COLO829 (cell line): ENCODE measurements around the gene STRADA.
A peak's percentile ranks its signal among the peaks of the same experiment; 100 is the strongest.

Experiments
- DNase-seq: peaks from one replicate; pipeline ENCODE4 v3.0.0; 2012; ENCODE audit warnings: low spot score

The STRADA gene

GRCh38 chr17:63741408-63742173 lies at the start of gene STRADA:
TSS of gene STRADA (minus strand) at chr17:63741799. CDS start at chr17:63728369, 13,430 bp downstream.
- DNase-seq, result peak; percentile 96

GRCh38 chr17:63790057-63790456 lies 48.5 kb upstream of the STRADA start:
- no peak for DNase-seq

GRCh38 chr17:63786971-63787711 lies 45.5 kb upstream of the STRADA start:
- no peak for DNase-seq

- DNase-seq, result no peak
These were observed 44.5 kb upstream of the STRADA start for GRCh38 chr17:63786117-63786516.

- peak; percentile 93 for DNase-seq
These were observed 44.0 kb upstream of the STRADA start for GRCh38 chr17:63785556-63785955.

- no peak for DNase-seq
These were observed 41.9 kb upstream of the STRADA start for GRCh38 chr17:63783522-63783921.

- no peak for DNase-seq
These were observed 39.3 kb upstream of the STRADA start for GRCh38 chr17:63780928-63781327.

- DNase-seq, result no peak
These were observed 38.9 kb upstream of the STRADA start for GRCh38 chr17:63780507-63780906.

- DNase-seq, result no peak
These were observed 33.8 kb upstream of the STRADA start for GRCh38 chr17:63775420-63775819.

- DNase-seq, result no peak
These were observed 33.3 kb upstream of the STRADA start for GRCh38 chr17:63774969-63775265.

GRCh38 chr17:63774141-63774968 lies 32.8 kb upstream of the STRADA start, which contains the start of gene DDX42:
TSS of gene DDX42 (plus strand) at chr17:63774170. CDS start at chr17:63787050, 12,880 bp downstream.
- DNase-seq, result no peak

- DNase-seq, result peak; percentile 100
These were observed 31.9 kb upstream of the STRADA start, which contains the start of gene CCDC47 for GRCh38 chr17:63773272-63774140. TSS of gene CCDC47 (minus strand) at chr17:63773597. CDS start at chr17:63766175, 7,422 bp downstream.

- no peak for DNase-seq
These were observed 31.2 kb upstream of the STRADA start for GRCh38 chr17:63772801-63773271.

GRCh38 chr17:63768433-63768832 lies 26.8 kb upstream of the STRADA start:
- DNase-seq, result no peak

- DNase-seq, result no peak
These were observed 25.2 kb upstream of the STRADA start for GRCh38 chr17:63766754-63767153.

- no peak for DNase-seq
These were observed 23.1 kb upstream of the STRADA start for GRCh38 chr17:63764716-63765115.

- DNase-seq, result no peak
These were observed 20.8 kb upstream of the STRADA start for GRCh38 chr17:63762161-63763078.

GRCh38 chr17:63760771-63761539 lies 19.4 kb upstream of the STRADA start:
- DNase-seq, result no peak

- no peak for DNase-seq
These were observed 16.8 kb upstream of the STRADA start for GRCh38 chr17:63758428-63758827.
